ENCODE measurements around the gene MUC13.

MUC13 gene

GRCh38 chr3:124885466-124886167, 48.9 kb downstream of the MUC13 start:
- H3K27ac ChIP-seq = peak overlapping the region; percentile 82
- H3K9me3 ChIP-seq (ENCODE audit: control insufficient read depth, low read length) = no peaks in the 10 kb centered on the region
- no peaks in the 10 kb centered on the region for H3K36me3 ChIP-seq (ENCODE audit: control insufficient read depth, insufficient read depth, low read length)
- peaks cover 30% of the 10 kb centered on the region for H3K79me2 ChIP-seq
- peaks cover 6% of the 10 kb centered on the region for H3K4me1 ChIP-seq
- no peak for TF ChIP-seq CTCF (IDR thresholded peaks at IDR 0.05)
- H3K4me3 ChIP-seq (ENCODE audit: low read depth, low read length) = peak overlapping the region; percentile 67
- no peaks in the 10 kb centered on the region for H3K27me3 ChIP-seq (ENCODE audit: control insufficient read depth, insufficient read depth, low read length)
- peak overlapping the region; percentile 93 for H2AFZ ChIP-seq
- peak overlapping the region; percentile 81 for H3K4me2 ChIP-seq (ENCODE audit: low read length)
- no peak overlapping the region for H3K9ac ChIP-seq

- Histone ChIP-seq H3K4me3 (ENCODE audit: low read depth, low read length) (no peak overlapping the region), H3K27me3 (ENCODE audit: control insufficient read depth, insufficient read depth, low read length) (no peaks in the 10 kb centered on the region), H3K9ac (no peak overlapping the region), H3K79me2 (peaks cover 36% of the 10 kb centered on the region), H2AFZ (no peak overlapping the region), H3K4me2 (ENCODE audit: low read length) (no peak overlapping the region), H3K36me3 (ENCODE audit: control insufficient read depth, insufficient read depth, low read length) (no peaks in the 10 kb centered on the region), H3K9me3 (ENCODE audit: control insufficient read depth, low read length) (no peaks in the 10 kb centered on the region), H3K4me1 (peaks cover 6% of the 10 kb centered on the region), H3K27ac (no peak overlapping the region)
- TF ChIP-seq CTCF (IDR thresholded peaks at IDR 0.05) = no peak
Measured at GRCh38 chr3:124884474-124885101, 50.0 kb downstream of the MUC13 start.

GRCh38 chr3:124883766-124884473, 50.6 kb downstream of the MUC13 start:
- H3K4me2 ChIP-seq (ENCODE audit: low read length) = no peak overlapping the region
- H3K79me2 ChIP-seq = peaks cover 36% of the 10 kb centered on the region
- H3K9me3 ChIP-seq (ENCODE audit: control insufficient read depth, low read length) = no peaks in the 10 kb centered on the region
- no peak overlapping the region for H3K4me3 ChIP-seq (ENCODE audit: low read depth, low read length)
- no peak overlapping the region for H2AFZ ChIP-seq
- no peaks in the 10 kb centered on the region for H3K36me3 ChIP-seq (ENCODE audit: control insufficient read depth, insufficient read depth, low read length)
- no peaks in the 10 kb centered on the region for H3K27me3 ChIP-seq (ENCODE audit: control insufficient read depth, insufficient read depth, low read length)
- peaks cover 6% of the 10 kb centered on the region for H3K4me1 ChIP-seq
- no peak overlapping the region for H3K9ac ChIP-seq
- no peak overlapping the region for H3K27ac ChIP-seq
- TF ChIP-seq CTCF (IDR thresholded peaks at IDR 0.05) = no peak

GRCh38 chr3:124882816-124883747, 51.5 kb downstream of the MUC13 start:
- no peak overlapping the region for H3K27ac ChIP-seq

More at GRCh38 chr3:124882816-124883747, 51.5 kb downstream of the MUC13 start:
- Histone ChIP-seq H3K9me3 (ENCODE audit: control insufficient read depth, low read length) (no peaks in the 10 kb centered on the region), H3K36me3 (ENCODE audit: control insufficient read depth, insufficient read depth, low read length) (no peaks in the 10 kb centered on the region), H3K4me3 (ENCODE audit: low read depth, low read length) (no peak overlapping the region), H3K27me3 (ENCODE audit: control insufficient read depth, insufficient read depth, low read length) (no peaks in the 10 kb centered on the region), H3K9ac (no peak overlapping the region), H2AFZ (no peak overlapping the region), H3K4me1 (peaks cover 6% of the 10 kb centered on the region), H3K4me2 (ENCODE audit: low read length) (no peak overlapping the region), H3K79me2 (peaks cover 36% of the 10 kb centered on the region)
- TF ChIP-seq CTCF (IDR thresholded peaks at IDR 0.05) = no peak
